K562 treated with DMSO at 1 percent for 4 hours (cell line): ENCODE data around the gene CBY2. TPM values are rescaled to one million over a fixed set of nuclear protein-coding genes. Genes with fewer than 3 reads are reported as not detected.

Source experiments
- total RNA-seq: library from RNA; unstranded; fragments of 300-600 nt; gene quantifications from 2 replicates; pipeline ENCODE4 v1.2.3, GENCODE V29; 2022; ENCODE audit not compliant: insufficient read depth

CBY2 gene, protein sequence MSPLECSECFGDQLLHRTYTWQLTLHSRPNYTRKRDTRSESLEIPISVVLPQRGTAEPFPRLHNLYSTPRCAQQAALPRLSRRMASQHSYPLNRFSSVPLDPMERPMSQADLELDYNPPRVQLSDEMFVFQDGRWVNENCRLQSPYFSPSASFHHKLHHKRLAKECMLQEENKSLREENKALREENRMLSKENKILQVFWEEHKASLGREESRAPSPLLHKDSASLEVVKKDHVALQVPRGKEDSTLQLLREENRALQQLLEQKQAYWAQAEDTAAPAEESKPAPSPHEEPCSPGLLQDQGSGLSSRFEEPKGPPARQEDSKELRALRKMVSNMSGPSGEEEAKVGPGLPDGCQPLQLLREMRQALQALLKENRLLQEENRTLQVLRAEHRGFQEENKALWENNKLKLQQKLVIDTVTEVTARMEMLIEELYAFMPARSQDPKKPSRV
- not detected in 2 replicates for total RNA-seq

DNA sequence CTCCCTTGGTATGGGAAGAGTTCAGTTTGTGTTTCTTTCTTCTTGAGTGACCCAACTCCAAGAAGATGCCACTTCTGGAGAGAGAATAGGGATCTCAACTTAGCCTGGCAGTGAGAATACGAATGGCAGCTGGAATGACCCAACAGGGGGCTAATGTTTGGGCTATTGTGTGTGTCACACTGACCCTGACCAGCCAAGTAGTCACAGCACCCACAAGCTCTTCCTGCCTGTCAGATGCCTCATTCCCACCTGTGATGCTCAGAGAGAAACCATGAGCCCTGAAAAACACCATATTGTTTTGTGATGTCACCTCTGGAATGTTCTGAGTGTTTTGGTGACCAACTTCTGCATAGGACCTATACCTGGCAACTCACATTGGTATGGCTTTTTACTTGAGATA, at the start of gene CBY2:
CBY2 (plus strand) TSS at position 233 of the 400 bp plus-strand sequence; CDS start at position 304, 71 bp downstream.

Other genes starting within 250 kb of the CBY2 start
- gene COG3, start 237.4 kb upstream of the CBY2 start, total RNA-seq = 10.8 and 12.5 TPM in 2 replicates
- not detected in 2 replicates for gene ERICH6B, start 86.6 kb upstream of the CBY2 start, total RNA-seq
- not detected in 2 replicates for gene SIAH3, start 149.4 kb downstream of the CBY2 start, total RNA-seq